Epithelial cell of prostate (primary cell): ENCODE data around the gene ARHGAP24.
A peak's percentile ranks its signal among the peaks of the same experiment; 100 is the strongest.

Experiments used
- DNase-seq: peaks from one replicate; pipeline ENCODE4 v3.0.0-alpha.2; 2011; ENCODE audit warnings: low read depth, low spot score
- H3K27ac ChIP-seq: fragments of 450-650 bp; 2 replicates; pipeline ENCODE4 v1.5.1; 2017; ENCODE audit warnings: mild to moderate bottlenecking

The ARHGAP24 gene

GRCh38 chr4:85725721-85726170 lies 250.8 kb downstream of the ARHGAP24 start:
- no peak overlapping the region for H3K27ac ChIP-seq
- no peak for DNase-seq

- no peak overlapping the region for H3K27ac ChIP-seq
Observed at GRCh38 chr4:85726555-85726954, 251.6 kb downstream of the ARHGAP24 start.

GRCh38 chr4:85728464-85728863 lies 253.5 kb downstream of the ARHGAP24 start:
- DNase-seq = no peak
- no peak overlapping the region for H3K27ac ChIP-seq

More at GRCh38 chr4:85726555-85726954, 251.6 kb downstream of the ARHGAP24 start:
- no peak for DNase-seq

- DNase-seq = no peak
- H3K27ac ChIP-seq = no peak overlapping the region
Observed at GRCh38 chr4:85732124-85732523, 257.2 kb downstream of the ARHGAP24 start.

- DNase-seq = no peak
Observed at GRCh38 chr4:85733798-85734197, 258.8 kb downstream of the ARHGAP24 start.

GRCh38 chr4:85734424-85734831 lies 259.5 kb downstream of the ARHGAP24 start:
- no peak for DNase-seq
- no peak overlapping the region for H3K27ac ChIP-seq

More at GRCh38 chr4:85733798-85734197, 258.8 kb downstream of the ARHGAP24 start:
- H3K27ac ChIP-seq = no peak overlapping the region

GRCh38 chr4:85736571-85736970 lies 261.6 kb downstream of the ARHGAP24 start:
- DNase-seq = no peak
- no peak overlapping the region for H3K27ac ChIP-seq

GRCh38 chr4:85737254-85737653 lies 262.3 kb downstream of the ARHGAP24 start:
- no peak for DNase-seq
- H3K27ac ChIP-seq = no peak overlapping the region

- no peak overlapping the region for H3K27ac ChIP-seq
Observed at GRCh38 chr4:85738721-85739120, 263.8 kb downstream of the ARHGAP24 start.

GRCh38 chr4:85740431-85740861 lies 265.5 kb downstream of the ARHGAP24 start:
- H3K27ac ChIP-seq = no peak overlapping the region
- no peak for DNase-seq

More at GRCh38 chr4:85738721-85739120, 263.8 kb downstream of the ARHGAP24 start:
- DNase-seq = no peak

GRCh38 chr4:85741381-85741780 lies 266.4 kb downstream of the ARHGAP24 start:
- DNase-seq = no peak
- H3K27ac ChIP-seq = no peak overlapping the region

GRCh38 chr4:85741921-85742591 lies 267.1 kb downstream of the ARHGAP24 start:
- no peak overlapping the region for H3K27ac ChIP-seq
- no peak for DNase-seq

- DNase-seq = no peak
- peak overlapping the region; percentile 49 for H3K27ac ChIP-seq
Observed at GRCh38 chr4:85744950-85745349, 270.0 kb downstream of the ARHGAP24 start.

GRCh38 chr4:85745939-85746338 lies 271.0 kb downstream of the ARHGAP24 start:
- DNase-seq = no peak
- H3K27ac ChIP-seq = no peak overlapping the region

- H3K27ac ChIP-seq = no peak overlapping the region
- DNase-seq = peak; percentile 37
Observed at GRCh38 chr4:85747882-85748491, 273.0 kb downstream of the ARHGAP24 start.

GRCh38 chr4:85748654-85749053 lies 273.7 kb downstream of the ARHGAP24 start:
- no peak overlapping the region for H3K27ac ChIP-seq
- no peak for DNase-seq

- no peak for DNase-seq
- H3K27ac ChIP-seq = no peak overlapping the region
Observed at GRCh38 chr4:85751866-85752265, 276.9 kb downstream of the ARHGAP24 start.

GRCh38 chr4:85755285-85755684 lies 280.3 kb downstream of the ARHGAP24 start:
- no peak for DNase-seq
- H3K27ac ChIP-seq = no peak overlapping the region

- DNase-seq = no peak
- H3K27ac ChIP-seq = no peak overlapping the region
Observed at GRCh38 chr4:85756938-85757337, 282.0 kb downstream of the ARHGAP24 start.

GRCh38 chr4:85759388-85759787 lies 284.4 kb downstream of the ARHGAP24 start:
- H3K27ac ChIP-seq = no peak overlapping the region
- DNase-seq = no peak

GRCh38 chr4:85760511-85760910 lies 285.6 kb downstream of the ARHGAP24 start:
- no peak overlapping the region for H3K27ac ChIP-seq
- no peak for DNase-seq
